ENCODE measurements around the gene PRMT1.

GRCh38 chr19:49669516-49669915, 7.6 kb upstream of the PRMT1 start:
- no peak for TF ChIP-seq TP53 (CRISPR knock-in tag; IDR thresholded peaks at IDR 0.05)
- no peak for TF ChIP-seq CREM (CRISPR knock-in tag; IDR thresholded peaks at IDR 0.05)
- no peak for TF ChIP-seq CTCF (IDR thresholded peaks at IDR 0.05)
- TF ChIP-seq ZNF232 (CRISPR knock-in tag; IDR thresholded peaks at IDR 0.05), result no peak
- TF ChIP-seq AFF4 (CRISPR knock-in tag; IDR thresholded peaks at IDR 0.05; ENCODE audit: borderline replicate concordance), result no peak
- TF ChIP-seq, protein P1, sequence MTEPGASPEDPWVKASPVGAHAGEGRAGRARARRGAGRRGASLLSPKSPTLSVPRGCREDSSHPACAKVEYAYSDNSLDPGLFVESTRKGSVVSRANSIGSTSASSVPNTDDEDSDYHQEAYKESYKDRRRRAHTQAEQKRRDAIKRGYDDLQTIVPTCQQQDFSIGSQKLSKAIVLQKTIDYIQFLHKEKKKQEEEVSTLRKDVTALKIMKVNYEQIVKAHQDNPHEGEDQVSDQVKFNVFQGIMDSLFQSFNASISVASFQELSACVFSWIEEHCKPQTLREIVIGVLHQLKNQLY (CRISPR knock-in tag; IDR thresholded peaks at IDR 0.05), result no peak
- TF ChIP-seq, protein P2, sequence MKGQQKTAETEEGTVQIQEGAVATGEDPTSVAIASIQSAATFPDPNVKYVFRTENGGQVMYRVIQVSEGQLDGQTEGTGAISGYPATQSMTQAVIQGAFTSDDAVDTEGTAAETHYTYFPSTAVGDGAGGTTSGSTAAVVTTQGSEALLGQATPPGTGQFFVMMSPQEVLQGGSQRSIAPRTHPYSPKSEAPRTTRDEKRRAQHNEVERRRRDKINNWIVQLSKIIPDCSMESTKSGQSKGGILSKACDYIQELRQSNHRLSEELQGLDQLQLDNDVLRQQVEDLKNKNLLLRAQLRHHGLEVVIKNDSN (CRISPR knock-in tag; IDR thresholded peaks at IDR 0.05), result no peak
- TF ChIP-seq SP1 (CRISPR knock-in tag; conservative IDR thresholded peaks at IDR 0.05), result no peak
- no peak for TF ChIP-seq NFYB (CRISPR knock-in tag; conservative IDR thresholded peaks at IDR 0.05; ENCODE audit: low read depth)

All from WTC11 (cell line).